ENCODE measurements around the gene PCDHGB4.
"Not testable (repeated sequence)": the region's sequence is repeated elsewhere in the genome, so short reads cannot be mapped to it uniquely, and the experiment has no call there.

Gene PCDHGB4

DNA sequence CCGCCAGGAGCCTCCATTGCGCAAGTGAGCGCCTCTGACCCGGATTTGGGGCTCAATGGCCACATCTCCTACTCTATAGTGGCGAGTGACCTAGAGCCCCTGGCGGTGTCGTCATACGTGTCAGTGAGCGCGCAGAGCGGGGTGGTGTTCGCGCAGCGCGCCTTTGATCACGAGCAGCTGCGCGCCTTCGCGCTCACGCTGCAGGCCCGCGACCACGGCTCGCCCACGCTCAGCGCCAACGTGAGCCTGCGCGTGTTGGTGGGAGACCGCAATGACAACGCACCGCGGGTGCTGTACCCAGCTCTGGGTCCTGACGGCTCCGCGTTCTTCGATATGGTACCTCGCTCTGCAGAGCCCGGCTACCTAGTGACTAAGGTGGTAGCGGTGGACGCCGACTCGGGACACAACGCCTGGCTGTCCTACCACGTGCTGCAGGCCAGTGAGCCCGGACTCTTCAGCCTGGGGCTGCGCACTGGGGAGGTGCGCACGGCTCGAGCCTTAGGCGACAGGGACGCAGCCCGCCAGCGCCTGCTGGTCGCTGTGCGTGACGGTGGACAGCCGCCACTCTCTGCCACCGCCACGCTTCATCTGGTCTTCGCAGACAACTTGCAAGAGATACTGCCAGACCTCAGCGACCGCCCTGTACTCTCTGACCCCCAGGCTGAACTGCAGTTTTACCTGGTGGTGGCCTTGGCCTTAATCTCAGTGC is 22.3 kb downstream of the PCDHGB4 start:
- Histone ChIP-seq H3K27ac (no peak overlapping the region), H3K4me3 (IDR thresholded peaks at IDR 0.05; ENCODE audit: insufficient read depth, low read depth, low read length) (no peak overlapping the region), H3K27me3 (ENCODE audit: insufficient read depth, low read depth) (no peaks in the 10 kb centered on the region), H4K20me1 (ENCODE audit: insufficient read depth) (no peaks in the 10 kb centered on the region), H3K4me2 (no peak overlapping the region), H3K4me1 (ENCODE audit: low read depth, poor library complexity, severe bottlenecking) (no peaks in the 10 kb centered on the region), H3K9ac (no peak overlapping the region), H3K36me3 (ENCODE audit: insufficient read depth) (no peaks in the 10 kb centered on the region), H2AFZ (ENCODE audit: low read depth) (no peak overlapping the region), H3K79me2 (ENCODE audit: insufficient read depth, low read depth) (no peaks in the 10 kb centered on the region)
- TF ChIP-seq, protein P1, sequence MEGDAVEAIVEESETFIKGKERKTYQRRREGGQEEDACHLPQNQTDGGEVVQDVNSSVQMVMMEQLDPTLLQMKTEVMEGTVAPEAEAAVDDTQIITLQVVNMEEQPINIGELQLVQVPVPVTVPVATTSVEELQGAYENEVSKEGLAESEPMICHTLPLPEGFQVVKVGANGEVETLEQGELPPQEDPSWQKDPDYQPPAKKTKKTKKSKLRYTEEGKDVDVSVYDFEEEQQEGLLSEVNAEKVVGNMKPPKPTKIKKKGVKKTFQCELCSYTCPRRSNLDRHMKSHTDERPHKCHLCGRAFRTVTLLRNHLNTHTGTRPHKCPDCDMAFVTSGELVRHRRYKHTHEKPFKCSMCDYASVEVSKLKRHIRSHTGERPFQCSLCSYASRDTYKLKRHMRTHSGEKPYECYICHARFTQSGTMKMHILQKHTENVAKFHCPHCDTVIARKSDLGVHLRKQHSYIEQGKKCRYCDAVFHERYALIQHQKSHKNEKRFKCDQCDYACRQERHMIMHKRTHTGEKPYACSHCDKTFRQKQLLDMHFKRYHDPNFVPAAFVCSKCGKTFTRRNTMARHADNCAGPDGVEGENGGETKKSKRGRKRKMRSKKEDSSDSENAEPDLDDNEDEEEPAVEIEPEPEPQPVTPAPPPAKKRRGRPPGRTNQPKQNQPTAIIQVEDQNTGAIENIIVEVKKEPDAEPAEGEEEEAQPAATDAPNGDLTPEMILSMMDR (conservative IDR thresholded peaks at IDR 0.05; ENCODE audit: low read depth, low read length) = no peak

DNA sequence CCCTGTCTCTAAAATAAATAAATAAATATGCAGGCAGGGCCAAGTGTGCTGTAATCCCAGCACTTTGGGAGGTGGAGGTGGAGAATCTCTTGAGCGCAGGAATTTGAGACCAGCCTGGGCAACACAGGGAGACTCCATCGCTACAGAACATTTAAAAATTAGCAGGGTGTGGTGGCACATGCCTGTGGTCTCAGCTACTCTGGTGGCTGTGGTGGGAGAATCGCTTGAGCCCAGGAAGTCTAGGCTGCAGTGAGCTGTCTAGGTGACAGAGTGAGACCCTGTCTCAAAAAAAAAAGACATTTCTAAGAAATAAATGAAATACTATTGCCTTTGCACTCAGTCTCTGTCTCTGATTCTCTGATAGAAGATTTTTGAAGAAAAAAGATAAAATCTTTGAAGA is 24.1 kb downstream of the PCDHGB4 start:
- no peak overlapping the region for H3K4me2 ChIP-seq
- no peaks in the 10 kb centered on the region for H4K20me1 ChIP-seq (ENCODE audit: insufficient read depth)
- no peak overlapping the region for H2AFZ ChIP-seq (ENCODE audit: low read depth)
- H3K36me3 ChIP-seq (ENCODE audit: insufficient read depth) = no peaks in the 10 kb centered on the region
- H3K27ac ChIP-seq = no peak overlapping the region
- no peaks in the 10 kb centered on the region for H3K79me2 ChIP-seq (ENCODE audit: insufficient read depth, low read depth)
- TF ChIP-seq, protein P1 (conservative IDR thresholded peaks at IDR 0.05; ENCODE audit: low read depth, low read length) = no peak
- no peaks in the 10 kb centered on the region for H3K27me3 ChIP-seq (ENCODE audit: insufficient read depth, low read depth)
- no peaks in the 10 kb centered on the region for H3K4me1 ChIP-seq (ENCODE audit: low read depth, poor library complexity, severe bottlenecking)
- no peak overlapping the region for H3K4me3 ChIP-seq (IDR thresholded peaks at IDR 0.05; ENCODE audit: insufficient read depth, low read depth, low read length)
- H3K9ac ChIP-seq = no peak overlapping the region

DNA sequence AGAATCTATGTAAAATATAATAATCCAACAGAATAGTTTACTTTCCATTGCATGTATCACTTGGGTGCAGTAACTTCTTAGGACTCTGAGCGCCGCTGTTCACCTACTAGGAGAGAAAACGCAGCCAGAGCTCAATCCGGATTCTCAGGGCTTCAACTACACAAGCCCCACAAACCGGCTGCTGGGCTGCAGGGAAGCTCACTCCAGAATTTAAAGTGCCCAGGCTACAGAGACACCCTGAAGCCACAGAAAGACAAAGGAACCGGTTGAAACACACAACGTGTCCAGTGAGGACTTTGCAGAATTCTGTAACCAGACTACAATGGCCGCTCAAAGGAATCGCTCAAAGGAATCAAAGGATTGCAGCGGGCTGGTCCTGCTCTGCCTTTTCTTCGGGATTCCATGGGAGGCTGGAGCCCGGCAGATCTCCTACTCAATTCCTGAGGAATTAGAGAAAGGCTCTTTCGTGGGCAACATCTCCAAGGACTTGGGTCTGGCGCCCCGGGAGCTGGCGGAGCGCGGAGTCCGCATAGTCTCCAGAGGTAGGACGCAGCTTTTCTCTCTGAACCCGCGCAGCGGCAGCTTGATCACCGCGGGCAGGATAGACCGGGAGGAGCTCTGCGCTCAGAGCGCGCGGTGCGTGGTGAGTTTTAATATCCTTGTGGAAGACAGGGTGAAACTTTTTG is 25.5 kb downstream of the PCDHGB4 start, which contains the start of gene PCDHGA10:
Gene PCDHGA10, plus strand, starts transcription at position 134 of the 686 bp plus-strand sequence. Its CDS starts 189 bp downstream, at position 323.
- Histone ChIP-seq H3K9ac (no peak within 1 kb of the TSS), H2AFZ (ENCODE audit: low read depth) (no peak within 1 kb of the TSS), H3K27ac (no peak within 1 kb of the TSS), H3K4me1 (ENCODE audit: low read depth, poor library complexity, severe bottlenecking) (no peaks in the 10 kb centered on the region), H4K20me1 (ENCODE audit: insufficient read depth) (no peaks in the 10 kb centered on the region), H3K4me3 (IDR thresholded peaks at IDR 0.05; ENCODE audit: insufficient read depth, low read depth, low read length) (no peak within 1 kb of the TSS), H3K36me3 (ENCODE audit: insufficient read depth) (no peaks in the 10 kb centered on the region), H3K4me2 (no peak within 1 kb of the TSS), H3K27me3 (ENCODE audit: insufficient read depth, low read depth) (no peaks in the 10 kb centered on the region), H3K79me2 (ENCODE audit: insufficient read depth, low read depth) (no peaks in the 10 kb centered on the region)
- TF ChIP-seq, protein P1 (conservative IDR thresholded peaks at IDR 0.05; ENCODE audit: low read depth, low read length) = no peak

DNA sequence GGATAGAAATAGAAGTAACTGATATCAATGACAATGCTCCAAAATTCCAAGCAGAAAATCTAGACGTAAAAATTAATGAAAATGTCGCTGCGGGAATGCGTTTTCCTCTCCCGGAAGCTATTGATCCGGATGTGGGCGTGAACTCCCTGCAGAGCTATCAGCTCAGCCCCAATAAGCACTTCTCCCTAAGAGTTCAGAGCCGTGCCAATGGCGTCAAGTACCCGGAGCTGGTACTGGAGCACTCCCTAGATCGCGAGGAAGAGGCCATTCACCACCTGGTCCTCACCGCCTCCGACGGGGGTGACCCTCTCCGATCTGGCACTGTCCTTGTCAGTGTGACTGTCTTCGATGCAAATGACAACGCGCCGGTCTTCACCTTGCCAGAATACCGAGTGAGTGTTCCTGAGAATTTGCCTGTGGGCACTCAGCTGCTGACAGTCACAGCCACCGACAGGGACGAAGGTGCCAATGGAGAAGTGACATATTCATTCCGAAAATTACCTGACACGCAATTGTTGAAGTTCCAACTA is 26.1 kb downstream of the PCDHGB4 start:
- Histone ChIP-seq H3K36me3 (ENCODE audit: insufficient read depth) (no peaks in the 10 kb centered on the region), H3K4me3 (IDR thresholded peaks at IDR 0.05; ENCODE audit: insufficient read depth, low read depth, low read length) (no peak overlapping the region), H3K27ac (no peak overlapping the region), H3K79me2 (ENCODE audit: insufficient read depth, low read depth) (no peaks in the 10 kb centered on the region), H3K4me2 (no peak overlapping the region), H3K27me3 (ENCODE audit: insufficient read depth, low read depth) (no peaks in the 10 kb centered on the region), H3K9ac (no peak overlapping the region), H4K20me1 (ENCODE audit: insufficient read depth) (no peaks in the 10 kb centered on the region), H3K4me1 (ENCODE audit: low read depth, poor library complexity, severe bottlenecking) (no peaks in the 10 kb centered on the region), H2AFZ (ENCODE audit: low read depth) (no peak overlapping the region)
- TF ChIP-seq, protein P1 (conservative IDR thresholded peaks at IDR 0.05; ENCODE audit: low read depth, low read length) = no peak

DNA sequence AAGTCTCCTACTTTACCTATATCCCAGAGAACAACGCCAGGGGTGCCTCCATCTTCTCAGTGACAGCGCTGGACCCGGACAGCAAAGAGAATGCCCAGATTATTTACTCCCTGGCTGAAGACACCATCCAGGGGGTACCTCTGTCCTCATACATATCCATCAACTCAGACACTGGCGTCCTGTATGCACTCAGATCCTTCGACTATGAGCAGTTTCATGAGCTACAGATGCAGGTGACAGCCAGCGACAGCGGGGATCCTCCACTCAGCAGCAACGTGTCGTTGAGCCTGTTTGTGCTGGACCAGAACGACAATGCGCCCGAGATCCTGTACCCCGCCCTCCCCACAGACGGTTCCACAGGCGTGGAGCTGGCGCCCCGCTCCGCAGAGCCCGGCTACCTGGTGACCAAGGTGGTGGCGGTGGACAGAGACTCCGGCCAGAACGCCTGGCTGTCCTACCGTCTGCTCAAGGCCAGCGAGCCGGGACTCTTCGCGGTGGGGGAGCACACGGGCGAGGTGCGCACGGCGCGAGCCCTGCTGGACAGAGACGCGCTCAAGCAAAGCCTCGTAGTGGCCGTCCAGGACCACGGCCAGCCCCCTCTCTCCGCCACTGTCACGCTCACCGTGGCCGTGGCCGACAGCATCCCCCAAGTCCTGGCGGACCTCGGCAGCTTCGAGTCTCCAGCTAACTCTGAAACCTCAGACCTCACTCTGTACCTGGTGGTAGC is 27.2 kb downstream of the PCDHGB4 start:
- not testable (repeated sequence) for H3K79me2 ChIP-seq (ENCODE audit: insufficient read depth, low read depth); H3K27ac ChIP-seq; H2AFZ ChIP-seq (ENCODE audit: low read depth); H3K4me3 ChIP-seq (IDR thresholded peaks at IDR 0.05; ENCODE audit: insufficient read depth, low read depth, low read length); H3K27me3 ChIP-seq (ENCODE audit: insufficient read depth, low read depth); H3K4me2 ChIP-seq; H4K20me1 ChIP-seq (ENCODE audit: insufficient read depth); H3K36me3 ChIP-seq (ENCODE audit: insufficient read depth); H3K4me1 ChIP-seq (ENCODE audit: low read depth, poor library complexity, severe bottlenecking); H3K9ac ChIP-seq

DNA sequence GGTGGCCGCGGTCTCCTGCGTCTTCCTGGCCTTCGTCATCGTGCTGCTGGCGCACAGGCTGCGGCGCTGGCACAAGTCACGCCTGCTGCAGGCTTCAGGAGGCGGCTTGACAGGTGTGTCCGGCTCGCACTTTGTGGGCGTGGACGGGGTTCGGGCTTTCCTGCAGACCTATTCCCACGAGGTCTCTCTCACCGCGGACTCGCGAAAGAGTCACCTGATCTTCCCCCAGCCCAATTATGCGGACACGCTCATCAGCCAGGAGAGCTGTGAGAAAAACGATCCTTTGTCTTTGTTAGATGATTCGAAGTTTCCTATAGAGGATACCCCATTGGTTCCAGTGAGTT is 27.7 kb downstream of the PCDHGB4 start:
- H3K4me3 ChIP-seq (IDR thresholded peaks at IDR 0.05; ENCODE audit: insufficient read depth, low read depth, low read length); H3K4me1 ChIP-seq (ENCODE audit: low read depth, poor library complexity, severe bottlenecking); H3K4me2 ChIP-seq; H2AFZ ChIP-seq (ENCODE audit: low read depth); H3K79me2 ChIP-seq (ENCODE audit: insufficient read depth, low read depth); H3K36me3 ChIP-seq (ENCODE audit: insufficient read depth); H4K20me1 ChIP-seq (ENCODE audit: insufficient read depth); H3K27me3 ChIP-seq (ENCODE audit: insufficient read depth, low read depth); H3K9ac ChIP-seq; H3K27ac ChIP-seq: not testable (repeated sequence)
